ENCODE results near the gene GZMM. TPM values are rescaled to one million over a fixed set of nuclear protein-coding genes. Genes with fewer than 3 reads are reported as not detected.

GZMM gene
- total and polyA plus RNA-seq, 2 of the 13 experiments (the other 11 are each of a cell fraction or from before 2014, with no cell fraction given), result 0.07 TPM; not detected in 1

DNA sequence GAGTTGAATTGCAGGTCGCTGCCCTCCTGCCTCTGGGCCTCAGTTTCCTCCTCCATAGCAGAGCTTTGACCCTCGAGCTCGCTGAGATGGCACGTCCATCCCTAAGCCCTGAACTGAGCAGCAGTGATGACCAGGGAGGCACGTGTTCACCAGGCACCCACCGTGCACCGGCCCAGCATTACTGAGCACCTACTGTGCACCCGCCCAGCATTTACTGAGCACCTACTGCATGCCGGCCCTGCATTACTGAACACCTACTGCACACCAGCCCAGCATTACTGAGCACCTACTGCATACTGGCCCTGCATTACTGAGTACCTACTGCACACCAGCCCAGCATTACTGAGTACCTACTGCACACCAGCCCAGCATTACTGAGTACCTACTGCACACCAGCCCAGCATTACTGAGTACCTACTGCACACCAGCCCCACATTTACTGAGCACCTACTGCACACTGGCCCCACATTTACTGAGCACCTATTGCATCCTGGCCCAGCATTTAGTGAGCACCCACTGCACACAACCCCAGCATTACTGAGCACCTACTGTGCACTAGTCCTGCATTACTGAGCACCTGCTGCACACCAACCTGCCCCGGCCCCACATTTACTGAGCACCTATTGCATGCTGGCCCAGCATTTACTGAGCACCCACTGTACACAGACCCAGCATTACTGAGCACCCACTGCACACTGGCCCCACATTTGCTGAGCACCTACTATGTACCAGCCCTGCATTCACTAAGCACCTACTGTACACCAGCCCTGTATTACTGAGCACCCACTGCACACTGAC is 30.3 kb upstream of the GZMM start (continued):
- TF ChIP-seq ZNF572 (CRISPR knock-in tag; IDR thresholded peaks at IDR 0.05) (no peak), ZKSCAN5 (CRISPR knock-in tag; IDR thresholded peaks at IDR 0.05) (no peak), POLR2A (IDR thresholded peaks at IDR 0.05; ENCODE audit: insufficient read depth in 1 of 2, low read depth in 2 of 2, low read length in 2 of 2) (0 out of 4 replicates have a peak, but pooled peaks of 1 of the 2 experiments have one; percentile 19), ZFP36 (IDR thresholded peaks at IDR 0.05; ENCODE audit: borderline replicate concordance, low read depth, low read length, partially characterized antibody) (no peak), ZMYM3 (CRISPR knock-in tag; IDR thresholded peaks at IDR 0.05) (peak; percentile 91), ZKSCAN8 (CRISPR knock-in tag; IDR thresholded peaks at IDR 0.05; ENCODE audit: borderline replicate concordance) (peak; percentile 100), ZKSCAN1 (IDR thresholded peaks at IDR 0.05; ENCODE audit: low read length) (peak; percentile 85)
- TF ChIP-seq, protein P1, sequence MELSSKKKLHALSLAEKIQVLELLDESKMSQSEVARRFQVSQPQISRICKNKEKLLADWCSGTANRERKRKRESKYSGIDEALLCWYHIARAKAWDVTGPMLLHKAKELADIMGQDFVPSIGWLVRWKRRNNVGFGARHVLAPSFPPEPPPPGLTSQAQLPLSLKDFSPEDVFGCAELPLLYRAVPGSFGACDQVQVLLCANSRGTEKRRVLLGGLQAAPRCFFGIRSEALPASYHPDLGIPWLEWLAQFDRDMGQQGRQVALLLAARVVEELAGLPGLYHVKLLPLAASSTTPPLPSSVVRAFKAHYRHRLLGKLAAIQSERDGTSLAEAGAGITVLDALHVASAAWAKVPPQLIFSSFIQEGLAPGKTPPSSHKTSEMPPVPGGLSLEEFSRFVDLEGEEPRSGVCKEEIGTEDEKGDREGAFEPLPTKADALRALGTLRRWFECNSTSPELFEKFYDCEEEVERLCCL (CRISPR knock-in tag; IDR thresholded peaks at IDR 0.05; ENCODE audit: borderline replicate concordance), result no peak
- TF ChIP-seq, protein P2, sequence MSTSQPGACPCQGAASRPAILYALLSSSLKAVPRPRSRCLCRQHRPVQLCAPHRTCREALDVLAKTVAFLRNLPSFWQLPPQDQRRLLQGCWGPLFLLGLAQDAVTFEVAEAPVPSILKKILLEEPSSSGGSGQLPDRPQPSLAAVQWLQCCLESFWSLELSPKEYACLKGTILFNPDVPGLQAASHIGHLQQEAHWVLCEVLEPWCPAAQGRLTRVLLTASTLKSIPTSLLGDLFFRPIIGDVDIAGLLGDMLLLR (CRISPR knock-in tag; IDR thresholded peaks at IDR 0.05), result no peak
- TF ChIP-seq, protein P3, sequence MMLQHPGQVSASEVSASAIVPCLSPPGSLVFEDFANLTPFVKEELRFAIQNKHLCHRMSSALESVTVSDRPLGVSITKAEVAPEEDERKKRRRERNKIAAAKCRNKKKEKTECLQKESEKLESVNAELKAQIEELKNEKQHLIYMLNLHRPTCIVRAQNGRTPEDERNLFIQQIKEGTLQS (CRISPR knock-in tag; IDR thresholded peaks at IDR 0.05), result no peak

DNA sequence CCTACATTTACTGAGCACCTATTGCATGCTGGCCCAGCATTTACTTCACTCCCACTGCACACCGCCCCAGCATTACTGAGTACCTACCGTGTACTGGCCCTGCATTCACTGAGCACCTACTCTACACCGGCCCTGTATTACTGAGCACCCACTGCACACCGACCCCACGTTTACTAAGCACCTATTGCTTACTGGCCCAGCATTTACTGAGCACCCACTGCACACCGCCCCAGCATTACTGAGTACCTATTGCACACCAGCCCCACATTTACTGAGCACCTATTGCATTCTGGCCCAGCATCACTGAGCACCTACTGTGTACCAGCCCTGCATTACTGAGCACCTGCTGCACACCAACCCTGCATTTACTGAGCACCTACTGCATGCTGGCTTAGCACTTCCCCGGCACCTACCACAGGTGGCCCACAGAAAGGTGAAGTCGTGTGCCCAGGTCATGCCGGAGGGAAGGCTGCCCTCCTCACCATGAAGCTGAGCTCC is 29.6 kb upstream of the GZMM start:
- Histone ChIP-seq H3K9me3 (ENCODE audit: low read length) (no peaks in the 10 kb centered on the region), H3K4me1 (ENCODE audit: insufficient read depth, low read length) (peaks cover 30% of the 10 kb centered on the region), H3K27me3 (ENCODE audit: control insufficient read depth in 1 of 2, insufficient read depth in 2 of 2, low read length in 2 of 2) (no peaks in the 10 kb centered on the region), H3K79me2 (ENCODE audit: insufficient read depth, low read length) (no peaks in the 10 kb centered on the region), H3K9ac (ENCODE audit: insufficient read depth, low read depth, low read length) (no peak overlapping the region), H3K4me3 (replicated peaks in 1 of 3; ENCODE audit: insufficient read depth in 1 of 3, low read depth in 2 of 3, low read length in 3 of 3) (no peak overlapping the region), H4K20me1 (ENCODE audit: insufficient read depth, low read length) (no peaks in the 10 kb centered on the region; the same call in 1 of the 2 replicates), H3K36me3 (replicated peaks in 1 of 2; ENCODE audit: control insufficient read depth in 1 of 2, insufficient read depth in 2 of 2, low read length in 2 of 2) (no peaks in the 10 kb centered on the region), H2AFZ (ENCODE audit: low read length) (no peak overlapping the region), H3K27ac (ENCODE audit: extremely low read length, insufficient read depth, low read length) (no peak overlapping the region), H3K4me2 (ENCODE audit: low read depth, low read length) (no peak overlapping the region)
- in situ Hi-C loops (cut with HindIII; ENCODE audit: extremely low pct_ligation_motif_present, low pct_unique_long_range_greater_than_20kb) (no loop called here), intact Hi-C loops (cut with micrococcal nuclease; ENCODE audit: unreplicated experiment) (no loop called here)
- FAIRE-seq, result no peak
- CTCF ChIA-PET (ENCODE audit: low intra/inter-chr PET ratio, low total read pairs), result no interaction called here
- DNase-seq (ENCODE audit: low spot score), result no peak
- BruUV-seq (replicated peaks), result no TSS peak
- WGBS (ENCODE audit: low lambda C conversion rate), result 93% methylated on average over 9 of the region's 9 CpGs
- POLR2A ChIA-PET, result no interaction called here
- ATAC-seq, result no peak
- TF ChIP-seq, protein P4, sequence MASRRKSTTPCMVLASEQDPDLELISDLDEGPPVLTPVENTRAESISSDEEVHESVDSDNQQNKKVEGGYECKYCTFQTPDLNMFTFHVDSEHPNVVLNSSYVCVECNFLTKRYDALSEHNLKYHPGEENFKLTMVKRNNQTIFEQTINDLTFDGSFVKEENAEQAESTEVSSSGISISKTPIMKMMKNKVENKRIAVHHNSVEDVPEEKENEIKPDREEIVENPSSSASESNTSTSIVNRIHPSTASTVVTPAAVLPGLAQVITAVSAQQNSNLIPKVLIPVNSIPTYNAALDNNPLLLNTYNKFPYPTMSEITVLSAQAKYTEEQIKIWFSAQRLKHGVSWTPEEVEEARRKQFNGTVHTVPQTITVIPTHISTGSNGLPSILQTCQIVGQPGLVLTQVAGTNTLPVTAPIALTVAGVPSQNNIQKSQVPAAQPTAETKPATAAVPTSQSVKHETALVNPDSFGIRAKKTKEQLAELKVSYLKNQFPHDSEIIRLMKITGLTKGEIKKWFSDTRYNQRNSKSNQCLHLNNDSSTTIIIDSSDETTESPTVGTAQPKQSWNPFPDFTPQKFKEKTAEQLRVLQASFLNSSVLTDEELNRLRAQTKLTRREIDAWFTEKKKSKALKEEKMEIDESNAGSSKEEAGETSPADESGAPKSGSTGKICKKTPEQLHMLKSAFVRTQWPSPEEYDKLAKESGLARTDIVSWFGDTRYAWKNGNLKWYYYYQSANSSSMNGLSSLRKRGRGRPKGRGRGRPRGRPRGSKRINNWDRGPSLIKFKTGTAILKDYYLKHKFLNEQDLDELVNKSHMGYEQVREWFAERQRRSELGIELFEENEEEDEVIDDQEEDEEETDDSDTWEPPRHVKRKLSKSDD (CRISPR knock-in tag; IDR thresholded peaks at IDR 0.05; ENCODE audit: low read depth), result no peak
- TF ChIP-seq ZNF484 (CRISPR knock-in tag; IDR thresholded peaks at IDR 0.05; ENCODE audit: borderline replicate concordance, low read depth), result no peak
- TF ChIP-seq, protein P5, sequence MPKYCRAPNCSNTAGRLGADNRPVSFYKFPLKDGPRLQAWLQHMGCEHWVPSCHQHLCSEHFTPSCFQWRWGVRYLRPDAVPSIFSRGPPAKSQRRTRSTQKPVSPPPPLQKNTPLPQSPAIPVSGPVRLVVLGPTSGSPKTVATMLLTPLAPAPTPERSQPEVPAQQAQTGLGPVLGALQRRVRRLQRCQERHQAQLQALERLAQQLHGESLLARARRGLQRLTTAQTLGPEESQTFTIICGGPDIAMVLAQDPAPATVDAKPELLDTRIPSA (CRISPR knock-in tag; IDR thresholded peaks at IDR 0.05; ENCODE audit: borderline replicate concordance), result no peak
- TF ChIP-seq, protein P6, sequence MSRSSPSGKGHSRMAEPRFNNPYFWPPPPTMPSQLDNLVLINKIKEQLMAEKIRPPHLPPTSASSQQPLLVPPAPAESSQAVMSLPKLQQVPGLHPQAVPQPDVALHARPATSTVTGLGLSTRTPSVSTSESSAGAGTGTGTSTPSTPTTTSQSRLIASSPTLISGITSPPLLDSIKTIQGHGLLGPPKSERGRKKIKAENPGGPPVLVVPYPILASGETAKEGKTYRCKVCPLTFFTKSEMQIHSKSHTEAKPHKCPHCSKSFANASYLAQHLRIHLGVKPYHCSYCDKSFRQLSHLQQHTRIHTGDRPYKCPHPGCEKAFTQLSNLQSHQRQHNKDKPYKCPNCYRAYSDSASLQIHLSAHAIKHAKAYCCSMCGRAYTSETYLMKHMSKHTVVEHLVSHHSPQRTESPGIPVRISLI (CRISPR knock-in tag; IDR thresholded peaks at IDR 0.05; ENCODE audit: borderline replicate concordance), result no peak
- TF ChIP-seq JUND (CRISPR knock-in tag; IDR thresholded peaks at IDR 0.05), result 0 out of 2 replicates have a peak, but pooled peaks have one; percentile 23

Data from HepG2 (cell line).